Activated CD4-positive, alpha-beta T cell treated with anti-CD3 and anti-CD28 coated beads, Interleukin-2, amount 10 ng/mL, durations not matched to agents 24 days and 14 days (primary cell): ENCODE measurements around the gene ZMAT5. TPM values are rescaled to one million over a fixed set of nuclear protein-coding genes. Genes with fewer than 3 reads are reported as not detected.
A peak's percentile ranks its signal among the peaks of the same experiment; 100 is the strongest.

ENCODE experiments used
- DNase-seq: peaks from one replicate; pipeline ENCODE4 v3.0.0; 2022
- H3K27ac Mint-ChIP-seq: one replicate; pipeline ENCODE4 v1.8.0; 2022; ENCODE audit warnings: mild to moderate bottlenecking, mixed read lengths
- H3K27me3 Mint-ChIP-seq: one replicate; pipeline ENCODE4 v1.8.0; 2022; ENCODE audit warnings: mixed read lengths
- H3K36me3 Mint-ChIP-seq: one replicate; pipeline ENCODE4 v1.8.0; 2022; ENCODE audit warnings: low read depth, mild to moderate bottlenecking, mixed read lengths
- H3K4me1 Mint-ChIP-seq: one replicate; pipeline ENCODE4 v1.8.0; 2021; ENCODE audit warnings: mixed read lengths
- H3K4me3 Mint-ChIP-seq: one replicate; pipeline ENCODE4 v1.8.0; 2022; ENCODE audit warnings: mild to moderate bottlenecking, moderate library complexity, mixed read lengths
- H3K9me3 Mint-ChIP-seq: one replicate; pipeline ENCODE4 v1.8.0; 2021; ENCODE audit warnings: mixed read lengths
- intact Hi-C: fragments of 100-400 bp; cut with micrococcal nuclease; formaldehyde crosslinking; loops from one replicate; pipeline ENCODE4 v1.15.1; 2023
- total RNA-seq: library from RNA; stranded (reverse); gene quantifications from 2 replicates; pipeline ENCODE4 v1.2.3, GENCODE V29; 2022

Gene ZMAT5
- total RNA-seq, 1 donor from 2014 or later: 24.9 TPM

- Mint-ChIP-seq H3K27me3 (no peaks in the 10 kb centered on the region), H3K36me3 (peaks cover 2% of the 10 kb centered on the region), H3K4me1 (no peaks in the 10 kb centered on the region), H3K27ac (no peak overlapping the region), H3K4me3 (no peak overlapping the region), H3K9me3 (no peaks in the 10 kb centered on the region)
- DNase-seq: no peak
- intact Hi-C loops: no loop called here
Observed at GRCh38 chr22:29738118-29738815, 28.5 kb downstream of the ZMAT5 start.

- peaks cover 2% of the 10 kb centered on the region for H3K36me3 Mint-ChIP-seq
- no peak for DNase-seq
- H3K27me3 Mint-ChIP-seq: no peaks in the 10 kb centered on the region
- no peaks in the 10 kb centered on the region for H3K4me1 Mint-ChIP-seq
- H3K4me3 Mint-ChIP-seq: no peak overlapping the region
- H3K27ac Mint-ChIP-seq: no peak overlapping the region
- H3K9me3 Mint-ChIP-seq: no peaks in the 10 kb centered on the region
- intact Hi-C loops: no loop called here
Observed at GRCh38 chr22:29737251-29738117, 29.3 kb downstream of the ZMAT5 start.

- intact Hi-C loops: no loop called here
- H3K9me3 Mint-ChIP-seq: no peaks in the 10 kb centered on the region
Observed at GRCh38 chr22:29735416-29735815, 31.4 kb downstream of the ZMAT5 start.

GRCh38 chr22:29734838-29735237 lies 32.0 kb downstream of the ZMAT5 start:
- no peaks in the 10 kb centered on the region for H3K4me1 Mint-ChIP-seq
- H3K36me3 Mint-ChIP-seq: peaks cover 2% of the 10 kb centered on the region
- intact Hi-C loops: no loop called here
- H3K4me3 Mint-ChIP-seq: no peak overlapping the region
- no peaks in the 10 kb centered on the region for H3K27me3 Mint-ChIP-seq
- H3K9me3 Mint-ChIP-seq: no peaks in the 10 kb centered on the region
- no peak overlapping the region for H3K27ac Mint-ChIP-seq
- no peak for DNase-seq

More at GRCh38 chr22:29735416-29735815, 31.4 kb downstream of the ZMAT5 start:
- Mint-ChIP-seq H3K4me1 (no peaks in the 10 kb centered on the region), H3K4me3 (no peak overlapping the region), H3K27me3 (no peaks in the 10 kb centered on the region), H3K36me3 (peaks cover 2% of the 10 kb centered on the region), H3K27ac (no peak overlapping the region)
- no peak for DNase-seq

GRCh38 chr22:29734406-29734805 lies 32.4 kb downstream of the ZMAT5 start:
- Mint-ChIP-seq H3K9me3 (no peaks in the 10 kb centered on the region), H3K4me1 (no peaks in the 10 kb centered on the region), H3K4me3 (no peak overlapping the region), H3K27ac (no peak overlapping the region), H3K36me3 (peaks cover under 1% of the 10 kb centered on the region), H3K27me3 (no peaks in the 10 kb centered on the region)
- DNase-seq: no peak
- intact Hi-C loops: no loop called here

- Mint-ChIP-seq H3K9me3 (no peaks in the 10 kb centered on the region), H3K27me3 (no peaks in the 10 kb centered on the region), H3K27ac (no peak overlapping the region), H3K4me3 (no peak overlapping the region), H3K4me1 (no peaks in the 10 kb centered on the region), H3K36me3 (no peaks in the 10 kb centered on the region)
- no peak for DNase-seq
- intact Hi-C loops: no loop called here
Observed at GRCh38 chr22:29733362-29734201, 33.2 kb downstream of the ZMAT5 start.

- H3K9me3 Mint-ChIP-seq: no peaks in the 10 kb centered on the region
- H3K27ac Mint-ChIP-seq: no peak overlapping the region
- no peak for DNase-seq
- no peaks in the 10 kb centered on the region for H3K4me1 Mint-ChIP-seq
- intact Hi-C loops: no loop called here
- H3K4me3 Mint-ChIP-seq: no peak overlapping the region
- no peaks in the 10 kb centered on the region for H3K27me3 Mint-ChIP-seq
- no peaks in the 10 kb centered on the region for H3K36me3 Mint-ChIP-seq
Observed at GRCh38 chr22:29732883-29733282, 33.9 kb downstream of the ZMAT5 start.

GRCh38 chr22:29731058-29731850 lies 35.6 kb downstream of the ZMAT5 start:
- Mint-ChIP-seq H3K9me3 (no peaks in the 10 kb centered on the region), H3K4me3 (no peak overlapping the region), H3K27me3 (no peaks in the 10 kb centered on the region), H3K4me1 (no peaks in the 10 kb centered on the region), H3K27ac (no peak overlapping the region), H3K36me3 (no peaks in the 10 kb centered on the region)
- intact Hi-C loops: no loop called here
- DNase-seq: no peak

GRCh38 chr22:29729161-29729560 lies 37.6 kb downstream of the ZMAT5 start:
- DNase-seq: no peak
- H3K4me1 Mint-ChIP-seq: no peaks in the 10 kb centered on the region
- peaks cover 1% of the 10 kb centered on the region for H3K27me3 Mint-ChIP-seq
- intact Hi-C loops: no loop called here
- H3K9me3 Mint-ChIP-seq: no peaks in the 10 kb centered on the region
- H3K27ac Mint-ChIP-seq: no peak overlapping the region
- H3K4me3 Mint-ChIP-seq: no peak overlapping the region
- no peaks in the 10 kb centered on the region for H3K36me3 Mint-ChIP-seq

- Mint-ChIP-seq H3K27ac (no peak overlapping the region), H3K27me3 (peaks cover 5% of the 10 kb centered on the region), H3K4me1 (no peaks in the 10 kb centered on the region), H3K4me3 (no peak overlapping the region), H3K9me3 (no peaks in the 10 kb centered on the region), H3K36me3 (no peaks in the 10 kb centered on the region)
- peak; percentile 69 for DNase-seq
- intact Hi-C loops: no loop called here
Observed at GRCh38 chr22:29727131-29727523, 39.7 kb downstream of the ZMAT5 start.

GRCh38 chr22:29726512-29727130 lies 40.2 kb downstream of the ZMAT5 start:
- intact Hi-C loops: no loop called here
- DNase-seq: no peak
- Mint-ChIP-seq H3K4me1 (no peaks in the 10 kb centered on the region), H3K27me3 (peaks cover 9% of the 10 kb centered on the region), H3K27ac (no peak overlapping the region), H3K4me3 (no peak overlapping the region), H3K36me3 (no peaks in the 10 kb centered on the region), H3K9me3 (no peaks in the 10 kb centered on the region)

- Mint-ChIP-seq H3K4me3 (no peak overlapping the region), H3K4me1 (no peaks in the 10 kb centered on the region), H3K36me3 (no peaks in the 10 kb centered on the region), H3K27ac (no peak overlapping the region), H3K27me3 (peaks cover 13% of the 10 kb centered on the region), H3K9me3 (no peaks in the 10 kb centered on the region)
- intact Hi-C loops: no loop called here
- DNase-seq: no peak
Observed at GRCh38 chr22:29726106-29726505, 40.7 kb downstream of the ZMAT5 start.

- intact Hi-C loops: no loop called here
- Mint-ChIP-seq H3K4me1 (no peaks in the 10 kb centered on the region), H3K27ac (no peak overlapping the region), H3K36me3 (no peaks in the 10 kb centered on the region), H3K27me3 (peaks cover 13% of the 10 kb centered on the region), H3K4me3 (no peak overlapping the region), H3K9me3 (no peaks in the 10 kb centered on the region)
- no peak for DNase-seq
Observed at GRCh38 chr22:29724843-29725242, 42.0 kb downstream of the ZMAT5 start.
